Activated CD4-positive, alpha-beta T cell treated with anti-CD3 and anti-CD28 coated beads for 1 hour (primary cell): Measurements from ENCODE around the gene ANKLE1.
A peak's percentile ranks its signal among the peaks of the same experiment; 100 is the strongest.
"Not testable (repeated sequence)": the region's sequence is repeated elsewhere in the genome, so short reads cannot be mapped to it uniquely, and the experiment has no call there.

ENCODE experiments used
- DNase-seq: peaks from one replicate; pipeline ENCODE4 v3.0.0-alpha.2; 2020

Gene ANKLE1

GRCh38 chr19:17285415-17286135 is 3.9 kb downstream of the ANKLE1 start:
- no peak for DNase-seq

- no peak for DNase-seq
Observed at GRCh38 chr19:17286263-17286662, 4.6 kb downstream of the ANKLE1 start.

DNA sequence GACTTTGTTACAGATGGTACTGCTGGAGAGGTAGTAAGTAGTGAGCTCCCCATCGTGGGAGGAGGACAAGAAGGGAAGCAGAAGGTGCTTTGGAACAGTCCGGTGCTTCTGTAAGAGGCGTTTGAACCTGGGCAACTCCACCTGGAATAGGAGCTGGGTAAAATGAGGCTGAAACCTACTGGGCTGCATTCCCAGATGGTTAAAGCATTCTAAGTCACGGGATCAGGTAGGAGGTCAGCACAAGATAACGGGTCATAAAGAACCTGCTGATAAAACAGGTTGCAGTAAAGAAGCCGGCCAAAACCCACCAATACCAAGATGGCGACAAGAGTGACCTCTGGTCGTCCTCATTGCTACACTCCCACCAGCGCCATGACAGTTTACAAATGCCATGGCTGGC is 5.1 kb downstream of the ANKLE1 start:
- no peak for DNase-seq

DNA sequence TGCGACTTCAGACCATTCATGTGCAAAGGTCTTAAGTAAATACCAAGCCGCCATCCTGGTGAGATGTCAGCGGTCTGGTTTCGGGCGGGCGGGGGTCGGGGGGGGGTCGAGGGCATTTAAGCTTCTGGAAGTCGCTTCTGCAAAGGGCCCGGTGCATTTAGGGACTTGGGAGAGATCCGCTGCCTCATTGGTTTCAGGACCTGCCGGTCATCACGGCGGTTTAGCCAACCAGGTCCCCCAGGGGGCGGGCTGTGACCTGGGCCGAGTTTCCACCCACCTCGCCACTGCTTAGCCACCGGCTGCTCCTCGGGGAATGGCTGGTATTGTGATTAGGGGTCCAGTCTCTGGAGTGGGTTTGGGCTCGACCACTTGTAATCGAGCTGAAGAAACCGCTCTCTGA is 7.8 kb downstream of the ANKLE1 start:
- DNase-seq, result no peak

- peak; percentile 62 for DNase-seq
Observed at GRCh38 chr19:17292301-17293074, 10.8 kb downstream of the ANKLE1 start.

- DNase-seq, result no peak
Observed at GRCh38 chr19:17293605-17294004, 11.9 kb downstream of the ANKLE1 start.

GRCh38 chr19:17294051-17294891 is 12.6 kb downstream of the ANKLE1 start:
- no peak for DNase-seq

DNA sequence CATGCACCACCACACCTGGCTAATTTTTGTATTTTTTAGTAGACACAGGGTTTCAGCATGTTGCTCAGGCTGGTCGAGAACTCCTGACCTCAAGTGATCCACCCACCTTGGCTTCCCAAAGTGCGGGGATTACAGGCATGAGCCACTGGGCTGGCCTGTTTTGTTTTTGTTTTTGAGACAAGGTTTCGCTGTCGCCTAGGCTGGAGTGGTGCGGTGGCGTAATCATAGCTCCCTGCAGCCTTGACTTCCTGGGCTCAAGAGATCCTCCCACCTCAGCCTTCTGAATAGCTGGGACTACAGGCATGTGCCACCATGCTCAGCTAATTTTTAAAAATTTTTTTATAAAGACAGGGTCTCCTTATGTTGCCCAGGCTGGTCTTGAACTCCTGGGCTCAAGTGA is 13.8 kb downstream of the ANKLE1 start:
- DNase-seq, result not testable (repeated sequence)

DNA sequence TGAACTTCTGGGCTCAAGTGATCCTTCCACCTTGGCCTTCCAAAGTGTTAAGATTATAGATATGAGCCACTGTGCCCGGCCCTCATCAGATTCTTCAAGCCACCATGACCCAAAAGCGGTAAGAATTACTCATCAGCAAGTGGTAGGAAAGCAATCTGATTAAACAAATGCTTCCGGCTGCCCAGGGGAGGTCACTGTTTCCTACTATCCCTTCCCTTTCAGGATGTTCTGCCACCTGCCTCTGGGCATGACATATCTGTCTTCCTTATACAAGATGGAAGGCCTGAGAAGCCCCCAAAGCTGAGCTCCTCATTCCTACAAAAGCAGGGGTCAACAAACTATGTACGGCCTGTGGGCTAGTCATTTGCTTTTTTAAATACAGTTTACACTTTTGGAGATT is 14.6 kb downstream of the ANKLE1 start:
- no peak for DNase-seq

DNA sequence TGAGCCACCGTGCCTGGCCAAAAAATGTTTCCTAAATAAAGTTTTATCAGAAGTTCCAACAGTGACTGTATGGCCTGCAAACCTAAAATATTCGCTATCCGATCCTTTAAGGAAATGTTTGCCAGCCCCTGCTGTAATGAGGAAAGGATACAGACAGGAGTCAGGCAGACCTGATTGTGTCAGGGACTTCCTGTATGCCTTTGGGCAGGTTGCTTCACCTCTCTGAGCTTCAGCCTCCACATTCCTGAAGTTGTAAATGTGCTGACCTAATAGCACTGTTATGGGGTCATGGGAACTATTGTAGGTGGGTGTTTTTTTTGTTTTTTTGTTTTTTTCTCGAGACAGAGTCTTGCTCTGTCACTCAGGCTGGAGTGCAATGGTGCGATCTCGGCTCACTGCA is 15.3 kb downstream of the ANKLE1 start:
- no peak for DNase-seq

- DNase-seq, result no peak
Observed at GRCh38 chr19:17300992-17301619, 19.4 kb downstream of the ANKLE1 start.

GRCh38 chr19:17302391-17303166 is 20.9 kb downstream of the ANKLE1 start:
- no peak for DNase-seq

GRCh38 chr19:17303167-17303939 is 21.7 kb downstream of the ANKLE1 start, which contains the start of gene ABHD8:
Gene ABHD8 (minus strand): TSS chr19:17303425. CDS start chr19:17301616, 1,809 bp downstream.
- DNase-seq, result peak; percentile 87

DNA sequence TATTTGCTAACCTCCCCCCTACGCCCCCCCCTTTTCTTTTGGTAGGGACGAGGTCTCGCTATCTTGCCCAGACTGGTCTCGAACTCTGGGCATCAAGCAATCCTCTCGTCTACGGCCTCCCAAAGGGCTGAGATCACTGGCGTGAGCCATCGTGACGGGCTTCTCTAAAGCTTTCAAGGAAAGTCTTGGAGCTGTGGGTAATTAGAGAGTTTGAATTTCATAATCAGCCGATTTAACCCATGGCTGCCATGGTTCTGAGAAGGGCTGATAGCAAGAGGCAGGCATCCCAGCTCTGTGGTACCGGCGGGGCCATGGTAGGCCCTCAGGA is 22.2 kb downstream of the ANKLE1 start:
- no peak for DNase-seq

GRCh38 chr19:17304386-17305215 is 22.9 kb downstream of the ANKLE1 start:
- DNase-seq, result no peak

DNA sequence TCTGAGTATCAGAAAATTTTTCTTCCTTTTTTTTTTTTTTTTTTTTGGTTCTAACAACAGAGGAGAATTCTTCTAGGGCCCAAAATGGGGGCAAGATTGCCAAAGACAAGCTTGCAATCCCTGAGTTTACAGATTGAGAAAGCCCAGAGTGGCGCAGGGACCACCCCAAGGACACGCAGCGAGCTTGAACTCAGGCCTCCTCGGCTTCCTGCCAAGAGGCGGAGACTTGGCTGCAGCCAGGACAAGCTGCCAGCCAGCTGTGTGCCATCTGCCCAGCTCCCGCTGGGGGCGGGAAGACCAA is 23.5 kb downstream of the ANKLE1 start:
- DNase-seq, result no peak

- peak; percentile 91 for DNase-seq
Observed at GRCh38 chr19:17305517-17306284, 24.0 kb downstream of the ANKLE1 start, which contains the start of gene MRPL34. Gene MRPL34 (plus strand): TSS chr19:17305872. CDS start chr19:17305893, 21 bp downstream.

- DNase-seq, result no peak
Observed at GRCh38 chr19:17306285-17306714, 24.6 kb downstream of the ANKLE1 start.

DNA sequence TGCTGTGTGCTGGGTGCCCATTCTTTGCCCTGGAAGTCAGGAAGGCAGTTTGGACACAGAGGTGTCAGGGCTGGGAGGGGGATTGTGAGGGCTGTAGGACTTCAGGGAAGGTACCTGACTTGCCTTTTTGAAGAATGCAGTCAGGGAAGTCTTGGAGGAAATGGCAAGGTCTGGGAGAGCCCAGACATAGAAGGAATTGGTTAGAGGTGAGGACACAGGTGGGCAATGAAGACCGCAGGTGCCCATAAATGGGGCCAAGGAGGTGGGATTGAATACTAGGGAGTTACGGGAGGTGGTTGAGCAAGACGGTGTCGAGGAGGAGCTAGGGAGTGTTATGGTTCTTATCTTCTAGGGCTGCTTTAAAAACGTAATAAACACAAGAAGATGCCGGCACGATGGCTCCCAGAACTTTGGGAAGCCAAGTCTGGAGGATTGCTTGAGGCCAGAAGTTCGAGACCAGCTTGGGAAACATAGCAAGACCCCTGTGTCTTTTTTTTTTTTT is 26.2 kb downstream of the ANKLE1 start:
- DNase-seq, result no peak
